GM18519 (cell line): ENCODE measurements around the gene ZFR2.
"Not testable (repeated sequence)": the region's sequence is repeated elsewhere in the genome, so short reads cannot be mapped to it uniquely, and the experiment has no call there.

Experiments
- ATAC-seq: cut with Tn5 transposase; IDR thresholded peaks from one replicate; pipeline ENCODE4 v1.9.1; 2021; ENCODE audit warnings: mild to moderate bottlenecking, moderate library complexity; ENCODE audit not compliant: unreplicated experiment, low FRiP score

Gene ZFR2

DNA sequence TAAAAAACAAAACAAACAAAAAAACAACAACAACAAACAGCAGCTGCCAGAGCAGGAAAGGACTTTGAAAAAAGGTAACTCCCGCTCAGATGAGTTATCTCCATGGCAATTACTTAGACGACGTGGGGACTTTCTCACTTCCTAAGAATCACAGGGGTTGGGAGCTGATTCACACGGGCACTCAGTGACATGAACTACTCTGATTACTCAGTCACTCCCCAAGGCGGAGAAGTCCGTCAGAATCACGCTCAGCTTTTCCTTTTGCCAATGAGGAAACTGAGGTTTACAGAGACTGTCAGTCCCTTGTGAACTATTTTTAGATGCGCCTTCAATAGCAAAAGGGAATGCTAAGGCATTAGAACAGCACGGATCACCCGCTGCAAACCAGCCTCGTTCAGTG is 50.4 kb downstream of the ZFR2 start:
- no peak for ATAC-seq

DNA sequence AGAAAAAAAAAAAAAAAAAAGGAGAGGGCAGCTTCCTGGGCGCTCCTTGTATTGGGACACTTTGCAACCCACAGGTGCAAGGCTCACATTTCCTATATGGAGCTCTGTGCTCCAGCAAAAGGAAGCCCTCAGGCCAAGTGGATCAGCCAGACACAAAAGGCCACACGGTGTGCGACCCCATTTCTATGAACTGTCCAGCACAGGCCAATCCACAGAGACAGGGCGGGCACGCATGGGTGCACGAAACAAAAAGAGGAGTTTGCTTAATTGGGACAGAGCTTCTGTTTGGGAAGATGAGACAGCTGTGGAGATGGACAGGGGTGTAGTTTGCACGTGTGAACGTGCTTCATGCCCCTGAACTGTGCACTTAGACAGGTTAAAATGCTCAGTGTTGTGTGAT is 51.1 kb downstream of the ZFR2 start:
- no peak for ATAC-seq

DNA sequence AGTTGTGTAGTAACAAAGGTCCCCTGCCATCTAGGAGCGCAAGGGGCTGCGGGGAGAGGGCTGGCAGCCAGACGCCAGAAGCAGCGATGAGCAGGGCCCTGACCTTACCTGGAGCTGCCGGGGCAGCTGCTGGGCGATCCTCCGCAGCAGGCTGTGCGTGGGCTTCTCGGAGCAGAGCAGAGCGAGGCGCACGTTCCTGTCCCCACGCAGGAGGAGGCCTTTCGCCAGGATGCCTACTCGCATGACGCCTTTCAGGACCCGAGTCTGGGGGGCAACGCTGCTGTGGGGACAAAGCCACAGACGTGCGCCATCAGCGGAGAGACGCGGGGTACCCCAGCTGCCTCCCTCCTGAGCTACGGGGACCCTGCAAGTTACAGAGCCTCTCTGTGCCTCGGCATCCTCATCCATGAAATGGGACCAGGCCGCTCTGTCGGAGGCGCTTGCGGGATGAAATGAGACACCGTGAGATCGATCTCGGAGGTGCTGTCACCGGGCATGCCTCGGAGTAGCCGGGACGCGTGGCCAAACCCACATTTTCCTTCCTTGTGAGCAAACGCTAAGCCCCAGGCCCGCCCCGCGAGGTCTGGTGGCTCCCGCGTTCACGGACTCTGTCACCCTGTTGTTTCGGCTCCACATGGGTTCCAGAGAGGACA is 52.1 kb downstream of the ZFR2 start:
- no peak for ATAC-seq

DNA sequence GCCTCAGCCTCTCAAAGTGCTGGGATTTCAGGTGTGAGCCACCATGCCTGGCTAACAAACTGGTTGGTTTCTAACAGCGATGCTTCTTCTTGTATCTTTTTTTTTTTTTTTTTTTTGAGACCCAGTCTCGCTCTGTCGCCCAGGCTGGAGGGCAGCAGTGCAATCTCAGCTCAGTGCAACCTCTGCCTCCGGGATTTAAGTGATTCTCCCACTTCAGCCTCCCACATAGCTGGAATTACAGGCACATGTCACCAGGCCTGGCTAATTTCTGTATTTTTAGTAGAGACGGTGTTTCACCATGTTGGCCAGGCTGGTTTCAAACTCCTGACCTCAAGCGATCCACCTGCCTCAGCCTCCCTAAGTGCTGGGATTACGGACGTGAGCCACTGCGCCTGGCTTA is 52.7 kb downstream of the ZFR2 start:
- ATAC-seq = not testable (repeated sequence)

DNA sequence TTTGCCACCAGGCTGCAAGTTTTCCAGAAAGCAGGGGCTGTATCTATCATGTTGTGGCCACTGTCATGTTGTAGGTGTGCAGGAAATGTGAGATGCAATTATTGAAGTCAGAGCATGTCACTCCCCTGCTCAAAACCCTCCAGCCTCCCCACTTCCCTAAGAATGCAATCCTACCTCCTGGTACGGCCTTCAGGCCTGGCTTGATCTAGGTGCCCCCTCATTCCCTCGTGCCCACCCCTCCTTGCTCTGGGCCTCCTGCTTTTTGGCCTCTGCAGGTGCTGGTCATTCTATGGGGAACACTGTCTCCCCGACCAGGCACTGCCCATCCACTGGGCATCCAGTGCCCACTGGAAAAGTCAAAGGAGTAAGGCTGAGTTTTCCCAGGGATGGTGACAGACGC is 54.2 kb downstream of the ZFR2 start:
- ATAC-seq = no peak

DNA sequence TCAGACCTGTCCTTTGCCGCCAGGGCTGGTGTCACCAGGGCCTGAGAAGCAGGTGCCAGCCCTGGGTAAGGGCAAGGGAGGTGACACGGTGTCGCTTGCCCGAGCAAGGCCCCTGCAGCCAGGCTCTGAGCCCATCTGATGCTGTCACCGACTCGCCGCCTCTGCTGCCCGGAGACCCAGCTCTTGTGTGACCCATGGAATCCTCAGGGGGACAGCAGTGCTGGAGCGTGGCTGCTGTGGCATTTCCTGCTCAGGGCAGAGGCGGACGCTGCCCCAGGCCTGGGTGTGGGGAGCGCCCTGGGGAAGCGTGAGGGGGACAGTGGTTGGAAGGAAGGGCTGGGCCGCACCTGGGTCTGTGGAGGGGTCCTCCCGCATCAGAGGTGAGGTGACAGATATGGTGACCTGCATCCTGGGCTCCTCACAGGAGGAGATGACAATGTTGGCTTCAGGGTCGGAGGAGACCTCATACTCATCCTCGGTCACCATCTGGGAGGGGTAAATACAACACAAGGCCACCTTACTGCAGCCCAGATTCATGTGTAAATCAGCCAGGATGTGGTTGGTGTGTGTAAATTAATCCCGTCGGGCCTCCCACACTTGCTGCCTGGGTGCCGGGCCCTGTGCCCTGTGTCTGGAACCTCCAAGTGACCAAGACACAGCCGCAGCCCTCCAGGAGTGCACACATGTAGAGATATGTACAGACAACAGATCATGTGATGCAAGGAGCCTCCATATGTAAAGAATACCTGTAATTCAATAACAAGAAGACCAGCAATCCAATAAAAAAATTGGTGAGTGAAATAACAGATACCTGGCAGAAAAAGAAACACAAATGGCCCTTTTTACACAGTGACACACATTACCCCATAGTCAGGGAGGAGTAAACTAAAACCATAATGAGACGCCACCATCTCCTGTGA is 55.1 kb downstream of the ZFR2 start:
- no peak for ATAC-seq

DNA sequence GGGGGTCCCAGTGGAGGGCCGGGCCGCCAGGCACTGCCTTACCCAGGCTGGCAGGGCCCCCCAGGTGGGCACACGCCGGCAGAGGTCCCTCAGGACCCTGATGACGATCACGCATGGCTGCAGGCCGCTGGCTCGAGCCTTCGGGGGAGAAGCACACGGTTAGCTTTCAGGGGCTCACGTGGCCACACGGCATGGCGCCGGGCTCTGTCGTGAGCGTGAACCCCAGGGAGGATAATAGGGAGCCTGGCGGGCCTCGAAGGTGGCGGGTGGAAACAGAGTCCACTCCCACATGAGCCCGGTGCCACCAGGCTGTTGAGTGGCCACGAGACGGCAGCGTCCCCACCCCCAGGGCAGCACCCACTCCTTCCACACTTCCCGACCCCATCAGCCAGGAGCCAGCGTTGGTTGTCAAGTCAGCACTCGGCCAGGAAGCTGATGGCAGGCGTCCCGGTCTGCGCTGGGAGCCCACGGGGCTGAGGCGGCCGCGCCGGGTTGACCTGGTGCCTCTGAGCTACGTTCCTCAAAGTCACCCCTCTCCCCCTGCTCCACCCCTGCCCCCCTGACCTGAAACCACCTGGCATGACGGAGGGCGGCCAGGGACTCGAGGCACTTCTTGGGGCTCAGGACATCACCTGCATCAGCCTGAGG is 58.0 kb downstream of the ZFR2 start:
- no peak for ATAC-seq

DNA sequence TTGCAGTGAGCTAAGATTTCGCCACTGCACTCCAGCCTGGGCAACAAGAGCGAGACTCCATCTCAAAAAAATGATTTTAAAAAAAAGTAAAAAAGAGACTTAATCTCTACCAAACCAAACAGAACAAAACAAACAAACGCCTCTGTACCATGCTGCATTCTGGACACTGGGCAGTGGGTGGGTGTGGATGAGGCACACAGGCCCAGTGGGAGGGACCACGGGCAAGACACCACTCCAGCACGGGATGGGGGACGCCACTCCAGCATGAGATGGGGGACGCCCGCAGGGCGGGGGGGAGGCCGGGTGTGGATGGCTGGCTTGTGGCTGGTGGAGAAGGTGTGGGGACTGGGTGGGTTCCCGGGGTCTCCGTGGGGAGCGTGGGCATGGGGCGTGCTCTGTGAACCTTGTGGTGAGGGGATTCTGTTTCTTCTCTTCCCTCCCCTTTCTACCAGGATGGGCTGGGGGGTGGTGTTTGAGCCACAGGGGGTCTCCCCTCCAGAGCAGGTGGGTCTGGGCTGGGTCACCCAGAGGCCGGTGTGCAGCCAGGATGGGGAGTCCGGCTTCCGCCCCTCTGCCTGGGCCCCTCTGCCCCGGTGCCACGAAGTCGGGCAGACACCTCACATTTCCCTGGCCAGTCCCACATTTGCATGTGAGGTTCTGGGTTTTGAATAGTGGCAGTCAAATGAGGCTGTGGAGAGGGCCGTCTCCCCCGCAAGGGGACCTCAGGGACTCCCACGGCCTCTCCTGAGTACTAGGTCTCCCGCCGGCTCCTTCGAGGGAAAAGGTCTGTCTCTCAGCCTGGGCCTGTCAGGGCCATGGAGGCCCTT is 58.7 kb downstream of the ZFR2 start:
- no peak for ATAC-seq

DNA sequence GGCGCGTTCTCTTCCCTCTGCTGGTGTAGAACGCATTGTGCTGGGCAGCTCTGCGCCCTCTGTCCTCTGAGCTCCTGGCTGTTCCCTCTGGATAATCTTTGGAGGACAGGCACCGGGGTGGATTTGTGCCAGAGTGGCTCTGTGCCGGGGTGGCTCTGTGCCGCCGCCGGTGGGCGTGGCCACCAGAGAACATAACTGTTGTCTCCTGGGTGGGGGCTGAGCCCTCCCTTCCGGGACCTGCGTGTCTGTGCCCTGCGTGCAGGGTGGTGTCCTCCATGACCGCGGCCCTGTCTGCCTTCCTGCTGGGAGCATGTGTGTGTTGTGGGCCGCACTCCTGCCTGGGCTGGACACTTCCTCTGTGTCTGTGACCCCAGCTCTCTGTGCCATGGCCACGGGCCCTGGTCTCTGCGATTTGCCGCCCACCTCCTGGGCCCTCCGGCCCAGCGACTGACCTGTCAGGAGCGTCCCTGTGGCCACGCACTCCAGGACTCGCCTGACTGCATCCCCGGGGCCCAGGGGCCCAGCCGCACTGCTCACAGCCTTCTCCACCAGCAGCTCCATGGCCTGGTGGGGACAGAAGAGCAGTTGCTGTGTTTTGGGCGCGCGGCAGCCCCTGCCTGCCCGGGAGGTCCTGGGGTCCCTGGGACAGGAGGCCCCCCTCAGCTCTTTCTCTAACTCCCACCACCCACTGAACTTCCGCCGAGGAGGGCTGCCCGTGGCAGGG is 60.3 kb downstream of the ZFR2 start:
- no peak for ATAC-seq

DNA sequence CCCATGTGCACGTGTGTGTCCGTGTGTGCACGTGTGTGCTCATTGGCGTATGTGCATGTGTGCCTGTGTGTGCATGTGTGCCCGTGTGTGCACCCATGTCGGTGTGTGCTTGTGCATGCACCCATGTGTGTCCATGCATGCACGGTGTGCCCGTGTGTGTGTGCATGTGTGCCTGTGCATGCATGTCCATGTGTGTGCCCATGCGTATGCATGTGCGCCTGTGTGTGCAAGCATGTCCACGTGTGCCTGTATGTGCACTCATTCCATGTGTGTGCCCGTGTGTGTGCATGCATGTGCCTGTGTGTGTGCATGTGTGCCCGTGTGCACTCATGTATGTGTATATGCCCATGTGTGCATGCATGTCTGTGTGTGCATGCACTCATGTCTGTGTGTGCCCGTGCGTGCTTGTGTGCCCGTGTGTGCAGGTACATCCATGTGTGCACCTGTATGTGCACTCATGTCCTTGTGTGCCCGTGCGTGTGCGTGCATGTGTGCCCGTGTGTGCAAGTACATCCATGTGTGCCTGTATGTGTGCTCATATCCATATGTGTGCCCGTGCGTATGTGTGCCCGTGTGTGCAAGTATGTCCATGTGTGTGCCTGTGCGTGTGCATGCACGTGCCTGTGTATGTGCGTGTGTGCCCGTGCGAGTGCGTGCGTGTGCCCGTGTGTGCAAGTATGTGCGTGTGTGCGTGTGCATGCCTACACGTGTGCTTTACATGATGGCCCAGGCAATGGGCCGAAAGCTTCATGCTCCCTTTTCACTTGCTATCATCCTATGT is 61.1 kb downstream of the ZFR2 start:
- no peak for ATAC-seq

DNA sequence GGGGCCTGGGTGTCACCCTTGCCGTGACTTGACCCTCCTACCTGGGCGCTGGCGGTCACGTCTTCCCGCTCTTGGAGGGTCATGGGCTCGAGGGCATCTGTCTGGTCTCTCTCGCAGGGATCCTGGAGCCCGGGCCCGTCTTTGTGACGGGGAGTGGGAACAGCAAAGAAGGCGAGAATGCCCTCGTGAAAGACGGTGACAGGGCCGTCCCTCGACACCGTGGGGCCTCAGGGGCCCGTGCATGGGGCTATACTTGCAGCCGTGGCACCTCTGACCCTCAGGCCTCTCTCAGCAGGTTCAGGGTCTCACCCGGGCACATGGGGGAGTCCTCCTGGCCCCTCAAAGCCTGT is 61.7 kb downstream of the ZFR2 start:
- ATAC-seq = no peak

DNA sequence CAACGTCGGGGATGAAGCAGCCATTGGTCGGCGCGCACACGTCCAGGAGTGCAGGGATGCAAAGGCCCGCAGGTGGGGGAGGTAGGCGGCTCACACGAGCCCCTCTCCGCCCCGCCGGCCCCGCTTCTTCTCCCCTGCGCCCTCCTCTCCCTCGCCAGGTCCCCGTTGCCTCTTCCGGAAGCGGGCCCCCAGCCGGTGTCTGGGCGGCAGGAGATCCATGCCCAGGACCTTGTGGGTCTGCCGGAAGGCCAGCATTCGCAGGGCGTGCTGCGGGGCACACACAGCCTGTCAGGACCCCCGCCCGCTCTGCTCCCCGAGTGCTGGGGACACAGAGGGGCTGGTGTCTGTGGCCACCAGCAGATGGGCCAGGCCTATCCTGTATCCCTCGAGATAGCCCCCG is 63.0 kb downstream of the ZFR2 start:
- ATAC-seq = no peak

DNA sequence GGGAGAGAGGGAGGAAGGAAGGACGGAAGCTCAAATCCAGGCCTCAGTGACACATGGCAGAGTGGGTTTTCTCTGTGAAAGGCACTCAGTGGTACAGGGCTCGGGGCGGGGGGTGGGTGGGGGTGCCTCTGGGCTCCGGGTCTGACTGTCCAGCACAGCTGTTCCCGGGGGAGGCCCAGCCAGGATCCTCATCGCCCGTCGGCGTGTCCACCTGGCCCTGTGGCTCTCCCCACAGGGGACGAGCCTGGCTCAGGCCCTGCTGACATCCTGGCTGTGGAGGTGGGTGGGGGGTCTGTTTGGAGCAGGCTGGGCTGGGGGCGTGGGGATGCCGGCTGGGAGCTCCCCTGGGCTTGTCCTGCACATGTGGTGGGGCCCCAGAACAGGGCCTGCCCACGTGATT is 64.4 kb downstream of the ZFR2 start:
- no peak for ATAC-seq

DNA sequence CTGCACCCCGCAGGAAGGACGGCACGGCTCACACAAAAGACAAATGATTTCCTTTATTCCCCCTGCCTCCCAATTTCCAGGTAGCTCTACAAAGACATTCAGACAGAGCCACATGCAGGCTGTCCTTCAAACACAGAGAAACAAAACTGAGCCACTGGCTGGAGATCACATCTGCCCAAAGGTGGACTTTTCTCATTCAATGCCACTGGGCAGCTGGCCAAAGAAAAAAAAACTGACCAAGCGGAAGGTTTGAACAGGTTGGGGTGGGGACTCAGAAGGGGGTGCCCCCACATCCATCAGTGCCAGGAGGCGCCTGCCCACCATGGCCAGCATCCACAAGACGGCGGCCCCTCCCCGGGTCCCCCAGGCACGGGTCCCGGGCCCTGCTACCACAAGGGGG is 64.9 kb downstream of the ZFR2 start:
- ATAC-seq = no peak

DNA sequence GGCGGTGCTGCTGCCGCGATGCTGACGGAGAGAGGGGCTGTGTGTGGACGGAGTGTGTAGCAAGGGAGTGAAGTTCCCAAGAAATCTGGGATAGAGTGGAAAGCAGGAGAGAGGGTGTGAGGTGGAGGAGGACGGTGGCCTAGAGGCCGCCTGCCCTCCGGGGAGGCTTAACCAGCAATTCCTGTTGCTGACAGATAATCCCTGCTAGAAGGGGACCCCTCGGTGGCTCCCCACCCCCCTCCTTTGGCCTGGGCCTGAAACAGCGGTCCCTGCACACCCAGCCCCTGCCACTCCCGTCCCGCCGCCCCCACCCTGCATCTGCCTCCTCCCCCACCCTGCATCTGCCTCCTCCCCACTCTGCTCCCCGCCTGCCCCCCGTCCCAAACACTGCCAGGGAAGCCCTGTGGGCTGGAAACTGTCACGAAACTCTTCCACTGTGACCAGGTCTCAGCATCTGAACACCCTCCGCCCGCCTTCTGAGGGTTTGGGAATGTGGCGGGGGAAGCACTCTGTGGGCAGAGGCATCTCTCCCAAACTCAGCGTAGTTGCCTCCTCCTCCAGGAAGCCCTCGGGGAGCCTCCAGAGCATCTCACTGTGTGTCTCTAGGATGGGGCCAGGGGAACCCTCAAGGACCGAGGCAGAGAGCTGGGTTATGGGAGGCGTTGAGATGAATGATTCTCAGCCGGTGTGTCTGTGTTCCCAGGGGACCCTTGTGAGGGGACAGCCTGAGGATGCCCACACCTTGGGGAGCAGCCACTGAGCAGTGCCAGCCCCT is 65.5 kb downstream of the ZFR2 start:
- no peak for ATAC-seq

DNA sequence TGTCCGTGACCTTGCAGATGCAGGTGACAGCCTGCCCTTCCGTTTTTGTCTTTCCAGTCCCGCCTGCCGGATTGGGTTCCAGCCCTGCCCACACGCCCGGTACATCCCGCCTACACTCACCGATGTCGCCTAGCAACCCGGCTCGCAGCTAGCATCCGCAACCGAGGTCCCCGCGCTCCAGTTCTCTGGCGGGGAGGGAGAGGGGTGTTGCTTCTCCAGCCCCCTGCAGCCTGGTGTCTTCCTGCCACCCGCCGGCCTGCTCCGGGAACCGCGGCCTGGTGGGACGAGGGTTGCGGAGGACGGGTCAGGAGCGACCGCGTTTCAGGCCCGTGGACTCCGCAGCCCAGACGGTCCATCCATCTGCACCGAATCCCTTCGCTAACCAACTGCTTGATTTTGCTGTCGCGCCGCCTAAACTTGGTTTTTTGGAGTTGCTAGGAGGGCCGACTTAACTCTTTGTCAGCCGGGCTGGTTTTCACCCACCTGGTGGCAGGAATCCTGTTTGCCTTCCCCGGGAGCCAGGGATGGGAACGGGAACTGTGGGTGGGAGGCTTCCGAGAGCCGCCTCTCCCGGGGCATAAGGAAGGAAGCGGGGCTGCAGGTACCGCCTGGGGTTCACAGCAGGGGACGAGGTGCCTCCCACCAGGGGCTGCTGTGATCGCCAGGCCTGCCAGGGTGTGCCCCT is 67.3 kb downstream of the ZFR2 start:
- ATAC-seq = no peak

DNA sequence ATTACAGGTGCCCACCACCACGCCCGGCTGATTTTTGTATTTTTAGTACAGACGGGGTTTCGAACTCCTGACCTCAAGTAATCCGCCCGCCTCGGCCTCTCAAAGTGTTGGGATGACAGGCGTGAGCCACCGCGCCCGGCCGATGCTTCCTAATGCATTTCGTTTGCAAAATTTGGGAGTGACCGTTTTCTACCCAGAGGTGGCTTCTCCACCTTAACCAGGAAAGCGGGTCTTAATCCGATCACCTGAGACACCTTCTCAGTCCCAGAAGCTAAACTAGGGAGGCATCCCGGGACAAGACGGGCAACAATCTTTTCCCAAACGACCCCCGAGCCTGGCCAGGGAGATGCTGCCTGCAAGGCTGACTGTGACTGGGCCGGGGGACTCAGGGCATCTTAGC is 67.8 kb downstream of the ZFR2 start:
- ATAC-seq = no peak

DNA sequence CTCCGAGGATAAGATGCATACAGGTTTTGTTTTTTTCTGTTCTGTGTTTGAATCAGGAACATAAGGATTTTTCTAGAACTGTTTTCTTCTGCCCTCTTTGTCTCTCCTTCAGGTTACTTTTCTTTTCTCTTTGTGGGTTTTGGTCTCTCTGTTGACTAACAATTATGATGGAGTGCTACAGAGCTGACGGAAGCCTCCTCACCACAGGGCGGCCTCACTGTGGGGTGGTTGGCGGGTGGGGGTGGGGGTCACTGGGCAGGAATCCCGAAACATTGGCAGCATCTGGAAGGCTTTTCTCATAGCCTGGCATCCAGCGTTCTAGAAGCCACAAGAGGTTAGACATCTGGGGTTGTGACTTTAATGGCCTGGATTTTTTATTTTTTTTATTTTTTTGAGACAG is 70.7 kb downstream of the ZFR2 start:
- no peak for ATAC-seq
